GM21576 (cell line): ENCODE data around the gene KCNT1.

Experiments
- ATAC-seq: cut with Tn5 transposase; IDR thresholded peaks from one replicate; pipeline ENCODE4 v1.9.1; 2021; ENCODE audit warnings: mild to moderate bottlenecking, moderate library complexity; ENCODE audit not compliant: unreplicated experiment

KCNT1 gene

DNA sequence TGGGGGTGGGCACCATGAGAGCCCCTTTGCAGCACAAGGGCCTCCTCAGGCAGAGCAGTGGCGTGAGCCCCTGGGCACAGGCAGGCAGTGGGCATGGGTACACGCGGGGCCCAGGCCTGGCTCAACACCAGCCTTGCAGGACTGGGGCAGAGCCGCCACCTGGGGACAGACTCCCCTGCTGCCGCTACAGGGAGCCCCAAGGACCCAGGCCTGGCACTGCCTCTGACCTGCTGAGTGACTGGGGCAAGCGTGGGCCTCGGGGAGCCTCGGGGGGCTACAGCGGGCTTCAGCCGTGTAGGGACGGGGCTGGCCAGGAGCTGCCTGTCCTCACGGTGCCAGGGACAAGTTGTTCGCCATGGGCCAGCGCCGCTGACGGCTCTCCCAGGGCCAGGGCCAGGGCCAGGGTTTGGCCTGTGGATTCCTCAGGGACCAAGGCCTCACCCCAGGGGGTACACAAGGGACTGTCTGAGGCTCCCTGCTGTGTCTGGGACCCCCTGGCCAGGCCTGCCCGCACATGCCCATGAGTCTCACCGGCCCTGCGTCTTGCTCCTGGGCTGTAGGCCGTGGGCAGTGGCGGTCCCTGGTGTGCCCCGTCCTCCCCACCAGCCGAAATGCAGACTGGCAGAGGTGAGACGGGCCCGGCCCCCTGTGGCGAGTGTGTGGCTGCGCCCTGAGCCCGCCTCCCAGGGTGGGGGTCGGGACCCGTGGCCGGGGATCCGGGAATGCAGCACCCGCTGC lies 42.5 kb downstream of the KCNT1 start:
- ATAC-seq, result no peak

DNA sequence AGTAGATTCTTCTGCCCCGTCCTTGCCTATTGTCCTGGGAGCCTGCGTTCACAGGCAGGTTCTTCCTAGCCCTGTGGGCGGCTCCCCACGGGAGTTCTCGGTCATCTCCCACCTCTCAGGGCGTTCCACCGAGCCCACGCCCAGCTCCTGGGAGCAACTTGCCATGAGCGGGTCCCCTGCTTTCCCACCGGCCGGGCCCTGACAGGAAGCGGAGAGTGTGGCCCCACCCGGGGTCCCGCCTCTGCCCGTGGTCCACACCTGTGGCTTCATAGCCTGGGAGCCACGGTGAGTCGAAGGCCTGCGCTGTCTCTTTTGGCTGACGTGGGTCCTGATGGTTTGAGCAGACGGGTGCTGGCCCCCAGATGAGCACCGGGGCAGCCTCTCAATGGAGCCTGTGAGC lies 43.2 kb downstream of the KCNT1 start:
- ATAC-seq, result no peak

DNA sequence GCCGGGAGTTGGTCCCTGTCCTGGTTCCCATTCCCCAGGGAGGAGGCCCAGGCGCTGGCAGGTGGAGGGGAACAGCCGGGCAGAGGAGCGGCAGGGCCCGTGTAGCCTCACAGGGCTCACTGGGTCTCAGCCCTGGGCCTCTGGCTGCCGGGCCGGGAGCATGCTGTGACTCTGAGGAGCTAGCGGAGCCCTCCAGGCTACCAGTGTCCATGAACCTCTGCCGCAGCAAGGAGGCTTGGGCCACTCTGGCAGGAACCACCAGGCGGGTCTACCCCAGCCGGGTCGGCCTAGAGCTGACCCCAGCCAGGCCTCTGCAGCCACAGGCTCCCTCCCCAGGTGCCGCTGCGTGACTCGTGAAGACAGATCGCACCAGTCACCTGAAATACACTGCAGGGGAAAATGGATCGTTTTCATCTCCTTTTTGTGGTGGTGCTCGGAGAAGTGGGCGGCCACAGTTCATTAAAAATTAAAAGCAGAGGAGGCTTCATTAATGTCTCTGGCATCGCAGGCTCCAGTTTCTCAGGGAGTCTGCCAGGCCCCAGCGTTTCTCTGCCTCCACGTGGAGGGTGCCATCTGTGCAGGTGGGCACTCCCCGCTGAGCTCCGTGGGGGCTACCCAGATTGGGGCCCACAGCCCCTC lies 43.8 kb downstream of the KCNT1 start:
- no peak for ATAC-seq

DNA sequence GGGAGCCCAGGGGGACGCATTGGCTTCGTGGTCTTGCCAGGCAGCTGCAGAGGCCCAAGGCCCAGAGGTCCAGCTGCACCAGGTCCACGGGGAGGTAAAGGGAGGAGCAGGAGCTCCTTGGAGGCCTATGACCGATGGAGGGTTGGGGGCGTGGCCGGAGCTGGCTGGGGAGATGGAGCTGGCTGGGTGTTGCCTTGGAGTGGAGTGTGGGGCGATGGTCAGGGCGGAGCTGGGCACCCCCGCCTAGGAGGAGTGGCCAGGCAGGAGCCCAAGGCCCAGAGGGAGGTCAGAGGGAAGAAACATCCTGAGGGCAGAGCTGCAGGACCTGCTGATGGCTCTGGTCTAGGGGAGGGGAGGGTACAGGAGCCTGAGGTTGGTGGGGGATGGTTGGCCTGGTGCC lies 44.6 kb downstream of the KCNT1 start:
- ATAC-seq, result no peak

DNA sequence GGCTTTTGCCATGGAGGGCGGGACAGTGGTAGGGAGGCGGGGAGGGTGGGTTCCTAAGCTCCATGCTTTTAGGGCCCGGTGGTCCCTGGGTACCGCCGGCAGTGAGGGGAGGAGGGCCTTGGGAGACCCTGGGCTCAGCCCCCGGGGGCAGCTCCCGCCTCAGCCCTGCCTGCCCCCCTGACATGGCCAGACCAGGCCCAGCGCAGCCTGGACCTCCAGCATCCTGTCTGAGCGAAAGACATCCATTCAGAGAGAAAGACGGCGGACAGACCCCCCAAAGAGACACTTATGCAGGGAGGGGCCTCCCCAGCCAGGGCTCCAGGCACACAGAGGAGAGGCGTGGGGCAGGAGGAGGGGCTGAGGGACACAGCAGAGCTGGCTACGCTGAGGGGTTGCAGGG lies 45.3 kb downstream of the KCNT1 start:
- ATAC-seq, result no peak

DNA sequence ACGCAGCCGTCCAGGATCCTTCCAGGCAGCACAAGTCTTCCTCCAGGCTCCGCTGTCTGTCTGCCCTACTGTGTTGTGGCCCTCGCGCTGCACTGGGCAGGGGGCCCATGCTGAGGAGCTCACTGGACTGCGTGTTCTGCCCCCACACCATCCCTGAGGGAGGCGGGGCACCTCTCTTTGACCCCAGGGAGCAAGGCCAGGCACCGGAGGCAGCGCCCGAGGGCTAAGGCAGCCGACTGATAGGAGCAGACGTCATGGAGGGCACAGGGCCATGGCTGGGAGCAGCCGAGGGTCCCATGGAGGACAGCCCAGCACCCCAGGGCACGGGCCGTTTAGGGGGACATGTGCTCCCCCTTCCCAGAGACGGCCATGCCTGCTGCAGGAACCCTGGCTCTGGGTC lies 46.7 kb downstream of the KCNT1 start:
- ATAC-seq, result no peak

DNA sequence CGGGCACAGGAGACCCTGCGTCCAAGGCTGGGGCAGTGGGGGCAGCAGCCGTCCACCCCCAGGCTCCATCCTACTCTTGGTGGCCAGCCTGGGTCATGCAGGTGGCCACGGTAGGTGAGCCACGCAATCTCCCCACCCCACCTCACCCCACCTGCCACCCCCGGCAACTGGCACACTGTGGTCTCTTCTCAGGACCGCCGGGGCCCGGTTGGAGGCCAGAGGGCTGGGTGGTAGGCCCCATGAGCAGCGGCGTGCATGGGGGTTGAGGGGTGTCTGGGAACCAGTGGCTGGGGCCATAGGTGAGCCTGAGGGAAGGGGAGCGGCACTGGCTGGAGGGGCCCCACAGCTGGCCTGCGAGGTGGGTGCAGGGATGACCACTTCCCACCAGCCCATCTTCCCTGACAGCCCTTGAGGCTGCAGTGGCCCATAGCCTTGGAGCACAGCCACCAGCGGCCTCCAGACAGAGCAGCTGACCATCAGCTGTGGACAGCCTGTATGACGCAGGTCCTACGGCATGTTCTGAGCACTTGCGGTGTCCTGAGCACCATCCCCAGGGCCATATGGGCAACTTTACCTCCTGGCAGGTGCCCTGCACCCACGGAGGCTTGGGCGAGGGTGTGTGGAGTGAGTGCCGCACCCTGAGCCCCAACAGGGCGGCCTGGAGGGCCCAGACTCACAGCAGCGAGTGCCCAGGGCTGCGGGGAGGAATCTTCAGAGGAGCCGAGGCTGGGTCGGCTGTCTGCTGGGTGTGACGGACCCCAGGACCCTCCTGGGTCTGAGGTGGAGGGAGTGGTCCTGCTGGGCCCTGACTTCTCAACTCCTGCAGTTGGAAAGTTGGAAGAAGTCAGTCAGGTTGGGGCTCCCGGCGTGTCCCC lies 47.4 kb downstream of the KCNT1 start:
- no peak for ATAC-seq

DNA sequence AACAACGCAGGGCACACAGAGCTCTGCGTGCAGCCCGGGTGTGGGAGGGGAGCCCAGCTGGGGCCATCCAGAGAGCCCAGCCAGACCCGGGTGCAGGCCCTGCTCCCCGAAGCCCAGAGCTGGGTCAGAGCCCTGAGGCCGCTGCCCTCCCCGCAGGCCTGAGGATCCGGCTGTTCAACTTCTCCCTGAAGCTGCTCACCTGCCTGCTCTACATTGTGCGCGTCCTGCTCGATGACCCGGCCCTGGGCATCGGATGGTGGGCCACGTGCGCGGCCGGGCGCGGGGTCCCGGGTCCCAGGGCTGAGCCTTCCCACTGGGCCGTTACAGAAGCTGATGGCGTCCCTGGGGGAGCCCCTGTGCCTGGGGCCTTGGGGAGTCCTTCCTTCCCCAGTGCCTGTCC lies 48.8 kb downstream of the KCNT1 start:
- ATAC-seq, result no peak

DNA sequence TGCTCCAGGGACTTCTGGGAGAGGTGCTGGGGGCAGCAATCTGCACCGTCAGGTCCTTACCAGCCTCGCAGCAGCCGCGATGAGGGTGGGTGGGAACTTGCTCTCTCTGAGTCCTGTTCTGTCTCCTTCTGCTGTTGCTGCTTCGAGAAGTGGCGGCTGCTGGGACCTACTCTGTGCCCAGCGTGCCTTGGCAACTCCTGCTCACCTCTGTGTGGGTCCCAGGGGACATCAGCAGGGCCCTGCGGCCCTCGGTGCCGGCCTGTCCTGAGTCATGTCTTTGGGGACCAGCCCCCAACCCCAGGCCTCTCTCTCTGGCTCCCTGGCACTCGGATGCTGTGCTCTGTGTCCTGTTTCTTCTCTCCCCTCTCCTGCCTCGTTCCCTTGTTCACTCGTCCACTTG lies 49.5 kb downstream of the KCNT1 start:
- ATAC-seq, result no peak

DNA sequence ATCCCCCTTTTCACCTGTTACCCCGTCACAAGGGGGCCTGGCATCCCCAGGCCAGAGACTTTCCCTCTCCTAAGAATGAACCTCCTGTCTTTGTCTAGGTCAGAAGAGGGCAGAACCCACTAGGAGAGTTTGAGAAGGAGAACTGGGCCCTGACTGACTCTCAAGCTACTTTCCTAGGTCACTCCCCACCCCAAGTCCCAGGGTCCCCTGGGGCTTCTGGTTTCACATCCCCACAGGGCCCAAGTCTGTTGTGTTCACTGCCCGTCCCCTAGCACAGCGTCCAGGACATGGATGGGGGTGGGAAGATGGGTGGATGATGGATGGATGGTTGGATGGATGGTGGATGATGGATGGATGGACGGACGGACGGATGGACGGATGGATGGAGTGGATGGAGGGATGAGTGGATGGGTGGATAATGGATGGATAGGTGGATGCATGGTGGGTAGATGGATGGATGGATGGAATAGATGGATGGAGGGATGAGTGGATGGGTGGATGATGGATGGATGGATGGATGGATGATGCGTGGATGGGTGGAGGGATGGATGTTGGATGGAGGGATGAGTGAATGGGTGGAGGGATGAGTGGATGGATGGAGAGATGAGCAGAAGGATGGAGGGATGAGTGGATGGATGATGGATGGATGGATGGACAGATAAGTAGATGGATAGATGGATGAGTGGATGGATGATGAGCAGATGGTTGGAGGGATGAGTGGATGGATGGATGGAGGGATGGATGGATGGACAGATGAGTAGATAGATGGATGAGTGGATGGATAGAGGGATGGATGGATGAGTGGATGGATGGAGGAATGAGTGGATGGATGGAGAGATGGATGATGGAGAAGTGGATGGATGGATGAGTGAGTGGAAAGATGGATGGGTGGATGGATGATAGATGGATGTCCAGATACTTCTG lies 50.6 kb downstream of the KCNT1 start:
- ATAC-seq, result no peak

DNA sequence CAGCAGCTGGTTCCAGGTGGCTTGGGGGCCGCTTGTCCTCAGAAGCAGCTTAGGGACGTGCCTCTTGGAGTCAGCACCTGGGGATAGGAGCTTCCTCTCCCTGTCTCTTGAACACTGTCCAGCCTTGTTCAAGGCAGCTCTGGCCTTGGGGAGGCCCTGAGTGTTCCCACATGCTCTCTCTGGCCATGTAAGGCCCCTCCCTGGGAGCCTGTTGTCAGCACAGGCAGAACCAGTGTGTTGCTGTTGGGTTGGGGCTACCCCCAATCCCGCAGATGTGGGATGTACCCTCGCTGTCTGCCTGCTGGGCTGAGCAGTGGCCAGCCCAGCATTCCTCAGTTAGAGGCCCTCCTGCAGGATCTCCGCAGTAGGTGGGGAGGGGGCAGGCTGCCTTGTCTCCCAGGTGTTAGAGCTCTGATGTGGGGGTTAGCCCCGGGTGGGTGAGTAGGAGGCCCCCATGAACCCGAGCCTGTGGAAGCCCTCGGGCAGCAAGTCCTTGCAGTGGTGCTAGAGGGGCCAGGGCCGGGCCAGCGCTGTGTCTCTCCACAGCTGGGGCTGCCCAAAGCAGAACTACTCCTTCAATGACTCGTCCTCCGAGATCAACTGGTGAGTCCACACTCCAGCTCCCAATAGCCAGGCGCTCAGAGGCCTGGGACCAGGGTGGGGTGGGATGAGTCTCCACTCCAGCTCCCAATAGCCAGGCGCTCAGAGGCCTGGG lies 51.6 kb downstream of the KCNT1 start:
- no peak for ATAC-seq

DNA sequence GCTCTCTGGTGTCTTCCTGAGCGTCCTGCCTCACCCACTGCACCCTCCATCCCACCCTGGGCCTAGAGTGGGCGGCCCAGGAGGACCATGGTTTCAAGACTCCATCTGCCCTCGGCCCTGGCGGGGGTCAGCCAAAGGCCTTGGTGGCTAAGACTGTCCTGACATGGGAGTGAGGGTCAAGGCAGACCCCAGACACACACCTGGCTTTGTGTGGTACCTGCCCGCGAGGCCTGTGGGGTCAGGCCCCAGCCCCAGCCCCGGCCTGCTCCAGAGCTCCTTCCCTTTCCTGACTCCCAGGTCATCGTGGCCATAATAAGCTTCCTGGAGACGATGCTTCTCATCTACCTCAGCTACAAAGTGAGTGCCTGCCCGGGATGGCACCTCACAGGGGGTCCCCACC lies 54.6 kb downstream of the KCNT1 start:
- ATAC-seq, result no peak

DNA sequence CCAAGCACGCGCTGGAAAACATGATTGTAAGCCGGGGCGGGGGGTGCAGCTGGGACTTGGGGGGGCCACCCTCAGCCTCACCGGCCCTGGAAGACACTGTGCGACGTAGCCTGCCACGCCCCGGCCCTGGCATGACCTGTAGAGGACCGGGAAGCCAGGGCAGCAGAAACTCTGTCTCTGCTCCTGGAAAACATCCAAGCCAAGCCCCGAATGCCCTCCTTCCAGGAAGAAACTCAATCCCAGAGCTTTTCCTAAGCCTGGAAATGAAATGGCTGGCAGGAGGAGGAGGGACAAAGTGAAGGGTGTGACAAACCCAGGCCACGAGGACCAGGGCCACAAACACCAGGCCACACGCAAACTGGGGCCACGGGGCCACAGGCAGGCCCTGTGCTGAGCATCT lies 55.4 kb downstream of the KCNT1 start:
- no peak for ATAC-seq

DNA sequence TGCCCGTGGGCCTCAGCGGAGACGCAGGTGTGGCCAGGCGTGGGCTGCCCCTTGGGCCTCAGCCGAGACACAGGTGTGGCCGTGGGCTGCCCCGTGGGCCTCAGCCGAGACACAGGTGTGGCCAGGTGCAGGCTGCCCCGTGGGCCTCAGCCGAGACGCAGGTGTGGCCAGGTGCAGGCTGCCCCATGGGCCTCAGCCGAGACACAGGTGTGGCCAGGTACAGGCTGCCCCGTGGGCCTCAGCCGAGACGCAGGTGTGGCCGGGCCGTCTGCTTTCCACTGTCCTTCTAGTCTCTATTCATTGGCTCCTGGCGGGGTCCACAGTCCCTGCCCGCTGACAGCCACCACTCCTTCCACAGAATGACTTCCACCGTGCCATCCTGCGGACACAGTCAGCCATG lies 56.1 kb downstream of the KCNT1 start:
- ATAC-seq, result no peak

DNA sequence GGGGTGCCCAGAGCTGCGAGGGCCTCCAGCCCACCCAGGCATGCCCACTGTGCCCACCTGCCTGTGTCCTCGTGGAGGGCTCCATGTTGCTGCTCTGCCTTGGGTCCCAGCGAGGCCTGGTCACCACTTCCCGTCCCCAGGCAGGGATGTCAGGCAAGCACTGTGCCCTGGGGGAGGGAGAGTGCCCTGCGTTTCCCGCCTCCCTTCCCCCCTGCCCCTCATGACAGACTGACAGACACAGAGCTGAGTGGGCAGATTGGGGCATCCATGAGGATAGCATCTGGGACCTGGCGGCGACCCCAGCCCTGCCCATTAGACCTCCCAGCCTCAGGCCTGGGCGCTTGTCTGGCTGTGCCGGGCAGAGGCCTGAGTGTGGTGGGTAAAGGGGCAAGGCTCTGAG lies 56.9 kb downstream of the KCNT1 start:
- ATAC-seq, result no peak

DNA sequence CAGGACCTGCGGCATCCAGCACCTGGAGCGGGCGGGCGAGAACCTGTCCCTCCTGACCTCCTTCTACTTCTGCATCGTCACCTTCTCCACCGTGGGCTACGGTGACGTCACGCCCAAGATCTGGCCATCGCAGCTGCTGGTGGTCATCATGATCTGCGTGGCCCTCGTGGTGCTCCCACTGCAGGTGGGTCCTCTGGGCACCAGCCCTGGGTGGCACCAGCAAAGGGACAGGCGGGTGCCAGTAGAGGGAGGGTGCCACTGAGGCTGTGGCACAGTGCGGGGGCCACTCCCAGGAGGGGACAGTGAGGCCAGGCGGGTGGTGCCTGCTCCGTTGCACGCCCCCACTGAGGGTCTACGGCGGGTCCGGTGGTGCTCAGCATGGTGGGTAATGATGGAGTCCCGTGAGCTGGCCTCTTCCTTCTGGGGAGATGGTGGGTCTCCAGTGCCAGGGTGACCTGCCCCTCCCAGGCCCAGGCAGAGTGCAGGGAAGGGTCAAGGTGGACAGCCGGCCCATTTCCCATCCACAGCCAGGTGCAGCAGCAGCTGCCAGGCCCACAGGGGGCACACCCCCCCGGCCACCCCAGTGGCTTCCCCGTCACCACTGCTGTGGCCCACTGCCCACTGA lies 57.8 kb downstream of the KCNT1 start:
- no peak for ATAC-seq

DNA sequence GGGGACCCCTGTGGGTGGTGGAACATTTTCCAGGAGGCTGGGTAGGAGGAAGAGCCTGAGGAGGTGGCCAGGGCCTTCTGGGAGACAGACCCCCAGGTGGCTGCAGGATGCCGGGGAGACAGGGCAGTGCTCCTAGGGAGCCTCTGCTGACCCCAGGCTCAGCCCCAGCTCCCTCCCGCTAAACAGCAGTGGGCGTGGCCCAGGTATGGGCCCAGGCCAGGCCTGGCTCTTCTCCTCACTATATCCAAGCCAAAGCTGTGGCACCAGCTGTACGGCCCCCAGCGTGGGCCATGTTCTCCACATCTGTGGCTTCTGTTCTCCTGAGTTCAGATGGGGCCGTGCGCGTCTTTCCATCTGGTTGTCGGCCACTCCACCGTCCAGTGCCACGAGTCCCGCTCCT lies 58.5 kb downstream of the KCNT1 start:
- ATAC-seq, result no peak

DNA sequence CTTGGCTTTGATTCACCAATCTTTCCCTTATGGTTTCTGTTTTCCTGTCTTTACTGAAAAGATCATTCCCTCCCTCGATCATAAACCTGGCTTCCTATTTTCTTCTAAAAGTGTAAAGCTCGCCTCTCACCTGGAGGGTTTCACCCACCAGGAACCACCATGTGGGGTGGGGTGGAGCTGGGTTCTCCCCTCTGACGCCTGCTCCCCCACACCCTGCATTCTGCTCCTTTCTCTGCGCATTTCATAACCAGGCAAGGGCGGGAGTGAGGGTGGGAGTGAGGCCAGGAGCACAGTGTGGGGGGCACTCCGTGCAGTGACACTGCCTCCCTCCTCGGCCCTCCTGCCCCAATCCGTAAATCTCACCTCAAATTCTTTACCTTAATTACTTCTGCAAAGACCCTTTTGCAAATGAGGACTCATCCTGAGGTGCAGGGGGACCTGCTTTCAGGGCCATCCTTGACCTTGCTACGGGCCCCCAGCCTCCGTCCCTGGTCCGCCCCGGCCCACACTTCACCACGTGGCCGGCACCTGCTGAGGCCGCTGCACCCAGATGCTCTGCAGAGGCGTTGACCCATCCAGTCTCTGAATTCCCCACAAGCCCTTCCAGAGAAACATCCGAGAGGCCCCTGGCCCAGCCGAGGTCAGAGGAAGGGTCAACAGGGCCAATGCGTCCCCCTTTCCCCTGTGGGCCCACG lies 59.3 kb downstream of the KCNT1 start:
- ATAC-seq, result no peak

DNA sequence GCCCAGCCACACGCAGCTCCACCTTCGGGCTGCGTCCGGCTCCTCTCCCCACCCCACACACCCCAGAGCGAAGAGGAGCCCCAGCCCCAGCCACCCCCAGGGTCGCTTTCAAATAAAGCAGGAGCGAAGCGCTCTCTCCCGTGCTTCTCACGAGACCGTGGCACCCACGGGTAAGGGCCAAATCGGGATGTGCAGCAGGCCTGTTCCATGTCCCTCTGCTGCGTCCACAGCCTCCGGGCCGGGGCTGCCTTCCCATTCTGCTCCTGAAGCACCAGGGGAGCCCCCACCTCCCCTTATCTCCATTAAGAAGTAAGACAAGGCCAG lies 59.8 kb downstream of the KCNT1 start:
- no peak for ATAC-seq
